ENCODE measurements around the gene ANTXRL.
"Not testable (repeated sequence)": the region's sequence is repeated elsewhere in the genome, so short reads cannot be mapped to it uniquely, and the experiment has no call there.

ANTXRL gene

DNA sequence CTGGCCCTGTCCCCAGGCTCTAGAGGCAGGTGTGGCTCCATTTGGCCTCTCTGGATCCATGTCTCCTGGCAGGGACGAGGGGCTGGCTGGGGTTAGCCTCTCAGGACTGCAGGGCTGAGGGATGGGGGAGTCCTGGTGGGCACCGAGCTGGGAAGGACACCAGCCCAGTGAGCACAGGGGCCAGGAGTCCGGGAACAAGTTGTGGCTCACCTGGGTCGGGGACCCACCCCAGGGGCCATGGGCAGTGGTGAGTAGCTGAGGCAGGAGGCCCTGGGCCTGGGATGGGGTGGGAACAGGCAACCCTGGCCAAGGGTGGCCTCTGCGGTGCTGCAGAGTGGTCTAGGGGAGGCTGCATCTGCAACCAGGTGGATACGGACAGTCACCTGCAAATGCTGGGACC, 24.1 kb downstream of the ANTXRL start:
- FAIRE-seq, result no peak

DNA sequence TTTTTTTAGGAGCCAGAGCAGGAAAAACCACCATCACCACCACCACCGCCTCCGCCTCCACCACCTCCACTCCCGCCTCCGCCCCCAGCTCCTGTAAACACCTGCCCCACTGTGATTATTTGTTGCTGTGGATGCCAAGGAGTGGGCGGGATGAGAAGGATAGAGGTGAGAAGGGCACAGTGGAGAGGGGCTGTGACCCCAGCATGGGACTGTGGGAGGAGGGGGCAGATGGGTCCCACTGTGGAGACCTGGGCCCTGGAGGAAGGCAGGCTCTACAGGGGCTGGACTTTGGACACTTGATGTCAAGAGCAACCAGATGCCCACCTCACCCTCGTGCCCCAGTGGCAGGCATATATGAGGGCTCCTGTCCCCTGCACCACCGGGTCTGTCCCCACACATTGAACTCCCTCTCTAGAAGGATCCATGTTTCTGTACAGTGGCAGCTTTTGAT, 24.7 kb downstream of the ANTXRL start:
- no peak for FAIRE-seq

DNA sequence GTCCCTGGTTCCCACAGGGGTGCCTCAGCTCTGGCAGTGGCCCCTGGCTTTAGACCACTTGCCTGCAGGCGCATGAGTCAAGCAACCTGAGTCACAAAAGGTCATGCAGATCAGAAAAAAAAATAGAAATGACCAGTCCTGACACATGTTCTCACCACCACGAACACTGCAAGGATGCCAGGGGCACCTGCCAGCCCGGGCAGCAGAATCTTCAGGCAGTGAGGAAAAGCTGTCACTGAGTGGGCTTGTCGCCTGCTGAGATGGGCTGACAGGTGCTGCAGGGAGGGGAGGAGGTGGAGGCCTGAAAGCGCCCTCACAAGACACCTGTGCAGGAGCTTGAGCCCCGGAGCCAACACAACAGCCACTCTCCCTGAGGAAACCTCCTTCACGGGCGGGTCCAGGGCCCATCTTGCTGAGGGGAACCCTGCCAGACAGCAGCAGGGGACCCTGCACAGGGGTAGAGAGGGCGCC, 25.2 kb downstream of the ANTXRL start:
- not testable (repeated sequence) for FAIRE-seq

DNA sequence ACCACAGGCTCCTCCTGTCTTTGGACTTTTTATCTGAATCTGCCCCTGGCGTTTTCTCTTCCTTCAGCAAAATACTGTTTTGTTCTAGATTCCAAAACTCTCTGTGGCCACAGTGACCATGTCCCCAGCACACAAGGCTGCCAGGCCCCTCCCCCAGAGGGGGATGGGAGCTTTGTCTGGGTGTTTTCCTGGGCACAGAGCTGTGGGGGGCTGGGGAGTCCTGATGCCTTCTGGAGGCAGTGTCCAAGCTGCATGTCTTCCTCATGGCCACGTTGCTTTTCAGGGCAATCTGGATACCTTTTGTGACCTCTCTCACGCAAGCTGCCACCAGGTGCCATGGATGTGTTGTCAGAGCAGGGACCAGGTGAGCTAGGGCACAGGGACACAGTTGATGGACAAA, 26.2 kb downstream of the ANTXRL start:
- no peak for FAIRE-seq

DNA sequence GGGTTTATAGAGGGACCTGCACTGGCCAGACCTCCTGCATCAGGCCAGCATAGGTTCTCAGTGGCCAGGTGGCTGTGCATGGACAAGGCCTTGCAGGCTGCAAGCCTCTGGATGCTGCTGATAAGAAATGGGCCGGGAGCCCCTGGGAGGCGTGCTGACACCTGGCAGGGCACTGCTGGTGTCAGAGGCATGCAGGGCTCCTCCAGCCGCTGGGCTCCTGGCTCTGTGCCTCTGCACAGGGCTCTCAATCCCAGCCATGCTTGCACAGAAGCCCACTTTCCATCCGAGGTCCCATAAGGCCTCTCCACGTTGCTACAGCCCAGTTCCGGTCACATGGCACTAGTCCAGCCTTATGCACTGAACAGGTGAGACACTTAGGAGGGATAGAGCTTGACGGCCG, 27.3 kb downstream of the ANTXRL start:
- no peak for FAIRE-seq

DNA sequence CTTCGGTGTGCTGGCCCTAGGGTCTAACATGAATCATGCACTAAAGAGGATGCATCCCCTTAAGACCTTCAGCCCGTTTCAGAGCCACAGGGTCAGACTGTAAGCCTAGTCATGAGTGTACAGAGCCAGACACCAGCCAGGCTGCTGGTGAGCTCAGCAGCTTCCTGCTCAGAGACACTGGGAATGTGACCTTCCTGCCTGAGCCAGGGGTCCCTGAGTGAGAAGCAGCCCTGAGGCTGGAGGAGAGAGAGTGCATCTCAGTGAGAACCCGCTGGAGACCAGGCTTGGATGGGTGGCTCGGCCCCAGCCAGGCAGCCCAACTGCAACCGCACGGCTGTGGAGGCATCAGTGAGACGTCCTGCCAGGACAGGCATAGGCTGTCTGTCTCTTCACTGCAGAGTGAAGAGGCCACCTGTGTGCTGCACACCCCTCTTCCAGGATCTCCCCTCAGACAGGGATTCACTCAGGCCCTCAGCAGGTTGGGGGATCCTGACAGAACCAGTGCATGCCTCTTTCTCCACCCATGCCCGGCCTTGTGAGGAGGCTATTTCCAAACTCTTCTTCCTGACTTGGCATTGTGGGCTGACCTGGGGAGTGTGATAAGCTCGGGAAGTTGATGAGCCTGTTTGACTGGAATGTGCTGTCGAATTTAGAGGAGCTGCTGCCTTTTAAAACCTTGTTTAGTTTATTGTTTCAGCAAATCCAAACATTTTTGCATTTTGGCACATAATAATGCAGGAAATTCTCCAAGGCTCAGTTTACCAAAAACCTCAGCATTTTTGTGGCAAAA, 28.5 kb downstream of the ANTXRL start:
- not testable (repeated sequence) for FAIRE-seq

DNA sequence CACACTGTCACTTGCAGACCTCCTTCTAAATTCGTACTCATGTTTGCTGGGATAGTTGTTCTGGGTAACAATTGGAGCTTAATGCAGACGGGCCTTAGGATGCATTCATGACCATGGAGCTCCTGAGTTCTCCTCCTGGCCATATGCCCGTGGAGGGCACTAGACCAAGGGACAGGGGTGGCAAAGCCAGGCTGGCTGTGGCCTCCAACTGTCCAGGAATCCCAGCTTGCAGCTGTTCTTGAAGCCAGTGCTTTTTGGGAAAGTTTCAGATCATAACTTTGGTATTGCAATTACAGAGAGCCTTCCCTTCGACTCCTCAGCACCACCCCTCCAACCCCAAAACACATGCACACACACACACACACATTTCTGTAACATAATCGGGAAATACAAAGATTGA, 30.6 kb downstream of the ANTXRL start:
- FAIRE-seq, result no peak

DNA sequence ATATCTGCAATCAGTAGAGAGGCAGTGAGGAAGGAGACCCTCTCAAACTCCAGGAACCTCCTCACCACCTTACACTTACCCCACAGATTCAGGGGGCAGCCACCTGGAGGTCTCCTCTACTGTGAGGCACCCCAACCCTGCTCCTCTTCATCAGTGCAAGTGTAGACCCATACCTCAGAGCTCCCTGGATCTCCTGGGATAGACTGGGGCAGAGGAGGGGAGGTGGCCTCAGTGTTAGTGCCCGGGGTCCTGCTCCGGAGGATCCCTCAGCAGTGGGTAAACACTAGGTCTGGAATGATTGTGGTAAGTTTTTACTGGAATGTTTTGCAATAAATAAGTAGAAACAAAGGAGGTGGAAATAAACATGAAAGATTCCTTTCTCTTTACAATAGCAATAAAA, 31.1 kb downstream of the ANTXRL start:
- no peak for FAIRE-seq

DNA sequence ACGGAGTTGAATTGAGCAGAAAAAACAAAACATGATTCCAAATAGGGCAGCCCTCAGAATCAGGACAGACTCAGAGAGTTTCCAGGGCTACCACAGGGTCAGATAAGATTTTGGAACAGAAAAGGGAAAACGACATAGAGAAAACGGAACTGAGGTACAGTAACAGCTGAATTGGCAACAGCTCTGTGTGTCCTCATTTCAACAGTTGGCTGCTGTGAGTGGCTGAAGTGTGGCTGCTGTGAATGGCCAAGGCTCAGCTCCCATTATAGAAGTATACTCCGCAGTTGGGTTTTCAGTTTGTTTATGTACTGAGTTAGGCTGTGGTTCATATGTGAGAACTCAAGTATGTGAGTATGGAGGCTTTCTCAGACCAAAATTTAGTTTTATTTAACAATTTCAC, 32.0 kb downstream of the ANTXRL start:
- no peak for FAIRE-seq

DNA sequence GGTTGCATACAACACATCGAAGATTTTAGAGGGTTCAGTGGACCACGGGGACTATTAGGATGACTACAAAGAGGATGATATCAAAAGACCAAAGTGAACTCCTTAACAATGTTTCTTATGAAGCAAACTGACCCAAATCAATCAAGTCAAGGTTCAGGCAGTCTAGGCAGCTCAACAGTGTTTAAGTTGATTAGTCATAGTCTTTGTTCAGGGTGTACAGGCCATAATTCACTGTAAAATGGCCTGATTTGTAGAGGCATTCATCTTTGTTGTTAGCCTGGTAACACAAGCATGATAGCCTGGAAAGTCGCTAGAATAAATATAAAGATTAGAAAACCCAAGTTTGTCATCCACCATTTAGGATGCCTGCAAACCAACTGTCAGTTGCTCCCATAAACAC, 32.6 kb downstream of the ANTXRL start:
- FAIRE-seq, result no peak

DNA sequence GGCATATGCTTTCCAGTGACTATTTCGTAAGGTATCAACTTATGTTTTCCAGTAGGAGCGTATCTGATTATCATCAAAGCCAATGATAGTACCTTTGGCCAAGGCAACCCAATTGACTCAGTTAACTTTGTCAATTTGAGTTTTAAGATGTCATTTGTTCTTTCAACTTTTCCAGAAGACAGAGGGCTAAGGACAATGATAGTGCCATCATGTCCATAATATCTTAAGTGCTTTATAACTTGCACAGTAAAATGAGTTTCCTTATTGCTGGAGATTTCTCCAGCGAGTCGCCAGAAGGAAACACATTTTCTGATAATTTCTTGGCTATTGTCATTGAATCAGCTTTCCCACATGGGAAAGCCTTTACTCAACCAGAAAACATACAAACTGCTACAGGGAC, 35.0 kb downstream of the ANTXRL start:
- FAIRE-seq, result no peak

DNA sequence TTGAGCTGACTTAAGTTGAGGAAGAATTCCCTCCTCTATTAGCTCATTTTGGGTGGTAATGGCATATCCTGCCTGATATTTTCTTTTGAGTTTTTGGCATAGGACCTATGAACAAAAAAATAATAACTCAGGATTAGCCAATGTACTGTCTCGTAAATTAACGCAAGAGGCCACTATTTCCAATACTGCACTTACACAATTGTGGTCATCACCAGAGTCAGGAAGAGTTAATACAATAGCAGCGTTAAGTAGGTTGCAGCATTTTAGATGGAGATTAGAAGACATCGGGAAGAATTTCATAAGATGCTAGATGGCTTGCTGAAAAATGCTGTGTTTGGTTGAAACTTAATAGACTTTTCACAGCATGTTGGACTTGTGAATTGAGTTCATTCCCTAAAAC, 36.4 kb downstream of the ANTXRL start:
- no peak for FAIRE-seq

DNA sequence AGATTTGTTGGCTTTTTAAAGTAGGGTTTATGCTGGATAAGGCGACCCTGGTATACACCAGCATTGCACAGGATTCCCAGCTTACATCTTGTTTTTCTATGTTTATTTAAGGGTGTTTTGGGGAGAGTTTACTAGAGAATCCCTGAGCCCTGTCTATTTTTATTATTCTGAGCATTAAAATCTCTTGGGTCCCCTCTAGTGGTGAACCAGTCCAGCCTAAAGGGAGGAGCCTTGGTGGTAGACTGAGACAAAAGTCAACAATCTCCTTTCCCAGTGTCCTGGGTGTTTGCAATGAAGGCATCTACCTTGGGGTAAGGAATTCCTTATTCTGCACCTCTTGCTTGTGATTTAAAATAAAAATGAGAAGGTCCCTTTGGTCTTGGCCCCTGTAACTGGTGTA, 38.2 kb downstream of the ANTXRL start:
- FAIRE-seq, result no peak

DNA sequence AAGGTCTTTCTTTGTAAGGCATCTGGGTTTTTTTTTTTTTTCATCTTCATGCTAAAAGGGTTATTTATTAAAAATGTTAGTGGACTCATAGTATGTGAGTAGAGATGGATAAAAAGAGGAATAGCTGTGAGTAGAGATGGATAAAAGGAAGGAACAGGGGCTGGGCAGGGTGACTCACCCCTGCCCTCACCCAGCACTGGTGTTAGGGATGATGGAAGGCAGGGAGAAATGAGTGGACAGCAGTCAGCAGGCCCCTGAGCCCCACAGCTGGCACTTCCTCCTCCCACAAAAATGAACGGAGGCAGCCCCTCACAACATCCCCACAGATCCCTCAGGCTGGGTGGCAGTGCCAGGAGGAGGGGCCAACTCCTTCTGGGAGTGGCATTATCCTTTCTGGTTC, 39.3 kb downstream of the ANTXRL start:
- no peak for FAIRE-seq

DNA sequence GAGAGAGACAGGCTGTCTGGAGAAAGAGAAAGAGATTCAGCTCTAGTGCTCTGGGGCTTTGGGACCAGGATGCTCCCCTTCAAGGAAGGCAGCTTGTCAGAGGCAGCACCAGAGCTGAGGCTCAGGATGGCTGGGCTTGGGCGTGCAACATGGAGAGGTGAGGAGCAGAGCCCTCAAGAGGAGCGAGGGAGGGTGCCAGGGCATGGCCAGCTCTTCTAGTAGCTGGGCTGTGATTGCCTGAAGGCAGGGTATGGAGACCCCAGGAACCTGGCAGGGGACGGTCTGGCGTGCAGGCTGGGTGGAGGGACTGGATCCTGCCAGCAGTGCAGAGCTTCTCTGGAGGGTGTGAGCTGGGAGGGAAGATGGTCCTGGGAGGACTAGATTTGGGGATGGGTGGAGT, 40.2 kb downstream of the ANTXRL start:
- FAIRE-seq, result no peak

DNA sequence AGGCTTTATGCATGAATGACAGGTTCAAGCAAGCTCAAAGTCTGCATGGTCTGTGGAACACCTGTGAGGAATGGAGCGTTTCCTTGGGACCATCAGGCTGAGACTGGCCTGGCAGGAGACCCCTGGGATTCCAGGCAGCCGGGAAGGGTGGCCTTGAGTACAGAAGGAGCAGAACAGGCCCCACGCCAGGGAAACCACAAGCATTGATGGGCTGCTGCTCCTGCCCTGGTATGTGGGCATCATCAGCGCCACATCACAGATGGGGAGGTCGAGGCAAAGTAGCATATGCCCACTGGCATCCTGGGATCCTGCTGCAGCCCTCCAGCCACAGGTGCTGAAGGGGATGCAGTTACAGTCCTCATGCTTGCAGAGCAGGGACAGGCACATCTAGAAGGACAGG, 40.9 kb downstream of the ANTXRL start:
- FAIRE-seq, result no peak

DNA sequence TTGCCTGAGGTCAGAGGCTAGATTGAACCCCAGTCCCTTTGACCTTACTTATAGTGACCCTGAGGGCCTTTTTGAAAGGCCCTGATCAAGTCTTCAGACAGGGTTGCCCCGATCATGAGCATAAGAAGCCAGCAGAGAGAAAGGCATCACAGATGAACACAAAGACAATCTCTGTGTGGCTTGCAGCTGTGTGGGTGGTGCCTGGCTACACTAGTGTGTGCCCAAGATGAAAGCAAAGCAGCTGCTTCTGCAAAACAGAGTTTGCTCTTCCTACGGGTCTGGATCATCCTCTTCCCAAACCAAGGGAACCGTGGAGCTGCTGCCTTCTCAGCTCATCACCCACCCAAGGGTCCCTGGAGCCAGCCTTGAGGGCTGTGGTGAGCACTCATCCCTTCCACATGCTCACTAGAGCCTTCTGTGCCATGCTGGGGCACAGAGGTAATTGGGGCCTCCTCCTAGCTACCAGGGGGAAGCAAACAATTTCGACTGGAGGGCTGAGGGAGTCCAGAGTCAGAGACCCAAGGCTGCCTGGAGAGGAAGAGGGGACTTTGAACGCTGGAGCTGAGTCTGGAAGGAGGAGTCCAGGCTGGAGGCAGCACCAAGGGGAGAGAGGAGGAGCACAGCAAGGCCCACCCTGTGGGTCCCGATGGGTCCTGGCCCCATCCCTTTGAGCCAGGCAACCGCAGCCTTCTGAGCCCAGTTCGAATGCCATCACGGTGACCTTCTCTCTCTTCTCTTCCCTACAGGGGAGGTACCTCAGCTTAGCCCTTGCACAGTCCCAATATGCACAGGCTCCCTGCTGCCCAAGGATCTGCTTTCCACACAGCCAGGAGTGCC, 42.3 kb downstream of the ANTXRL start:
- FAIRE-seq, result no peak

DNA sequence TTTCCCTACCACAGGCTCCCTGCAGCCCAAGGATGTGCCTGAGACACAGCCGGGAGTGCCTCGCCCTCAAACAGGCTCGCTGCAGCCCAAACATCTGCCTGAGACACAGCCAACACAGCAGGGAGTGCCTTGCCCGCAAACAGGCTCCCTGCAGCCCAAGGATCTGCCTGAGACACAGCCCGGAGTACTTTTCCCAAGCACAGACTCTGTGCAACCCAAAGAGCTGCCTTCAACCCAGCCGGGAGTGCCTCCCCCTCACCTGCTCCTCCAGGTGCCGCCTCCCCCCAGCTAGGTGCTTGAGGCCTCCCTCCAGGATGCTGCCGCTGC, 42.9 kb downstream of the ANTXRL start:
- no peak for FAIRE-seq

DNA sequence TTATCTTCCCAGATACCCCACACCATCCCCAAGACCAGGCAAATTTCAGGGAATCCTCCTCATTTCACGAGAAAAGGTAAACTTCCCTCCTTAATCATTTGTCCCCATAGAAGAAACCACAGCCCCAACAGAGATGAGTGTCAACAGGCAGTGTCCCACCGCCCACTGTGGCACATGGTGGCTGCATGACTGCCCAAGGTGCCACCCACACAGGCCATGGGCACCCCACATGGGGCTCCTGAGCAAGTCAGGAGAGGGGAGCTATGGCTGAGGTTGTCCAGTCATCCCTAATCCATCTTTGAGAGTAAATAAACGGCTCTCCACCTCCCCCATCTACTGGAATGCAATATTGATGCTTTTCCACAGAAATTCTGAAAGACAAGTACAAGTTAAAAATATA, 44.1 kb downstream of the ANTXRL start:
- FAIRE-seq, result no peak

DNA sequence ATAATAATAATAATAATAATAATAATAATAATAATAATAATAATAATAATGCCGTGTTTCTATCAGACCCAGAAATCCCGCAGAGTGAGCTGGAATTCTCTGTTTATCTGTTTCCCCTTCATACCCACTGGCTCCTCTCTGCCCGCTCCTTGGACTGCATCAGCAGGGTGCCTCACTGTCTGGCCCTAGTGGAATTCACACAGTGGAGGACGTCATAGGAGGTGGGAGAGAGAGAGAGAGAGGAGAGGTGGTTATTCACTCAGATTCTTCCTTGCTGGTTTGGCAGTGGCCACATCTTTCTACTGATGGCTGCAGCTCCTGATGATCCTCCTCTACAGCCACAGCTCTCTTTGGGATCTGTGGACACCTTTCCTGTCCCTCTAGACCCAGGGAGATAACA, 78.7 kb downstream of the ANTXRL start:
- FAIRE-seq, result not testable (repeated sequence)

DNA sequence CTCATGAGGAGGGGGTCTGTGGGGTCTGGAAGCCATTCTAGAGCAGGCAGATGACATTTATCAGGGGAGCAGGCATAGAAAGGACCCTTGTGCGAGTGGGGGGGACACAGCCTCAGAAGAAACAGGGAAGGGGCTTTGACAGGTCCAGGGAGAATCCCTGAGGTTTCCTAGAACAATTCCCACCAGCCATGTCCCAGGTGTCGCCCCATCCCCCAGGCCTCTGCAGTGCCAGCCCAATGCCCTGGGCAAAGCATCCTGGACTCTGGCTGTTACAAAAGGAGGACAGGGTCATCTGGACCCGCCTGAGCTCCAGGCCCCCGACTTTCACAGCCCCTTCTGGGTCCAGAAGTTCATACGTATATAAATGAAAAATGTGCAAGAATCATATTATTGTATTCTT, 80.4 kb downstream of the ANTXRL start:
- not testable (repeated sequence) for FAIRE-seq

DNA sequence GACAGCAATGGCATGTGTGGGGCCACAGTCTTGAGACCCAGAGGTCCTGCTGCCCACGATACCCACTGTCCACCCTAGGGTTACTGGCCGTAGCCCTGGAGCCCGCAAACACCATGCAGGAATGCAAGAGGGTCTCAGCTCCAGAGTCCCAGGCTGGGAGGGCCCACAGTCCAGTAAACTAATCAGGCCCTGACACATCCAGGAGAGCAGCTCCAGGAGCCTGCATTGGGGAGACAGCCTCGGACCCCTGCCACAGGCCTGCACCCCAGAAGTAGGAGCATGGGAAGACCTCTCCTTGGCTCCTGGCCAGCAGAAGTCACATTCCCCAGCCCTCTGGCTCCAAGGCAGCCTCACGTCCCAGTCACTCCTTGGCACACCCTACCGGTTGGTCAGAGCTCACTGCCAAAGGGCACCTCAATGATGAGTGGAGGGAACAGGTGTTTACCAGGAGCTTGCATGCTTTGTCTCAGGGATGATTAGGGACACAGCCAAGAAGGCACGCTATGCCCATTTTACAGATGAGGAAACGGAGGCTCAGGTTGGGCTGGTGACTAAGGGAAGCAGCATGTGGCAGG, 81.0 kb downstream of the ANTXRL start:
- FAIRE-seq, result not testable (repeated sequence)

DNA sequence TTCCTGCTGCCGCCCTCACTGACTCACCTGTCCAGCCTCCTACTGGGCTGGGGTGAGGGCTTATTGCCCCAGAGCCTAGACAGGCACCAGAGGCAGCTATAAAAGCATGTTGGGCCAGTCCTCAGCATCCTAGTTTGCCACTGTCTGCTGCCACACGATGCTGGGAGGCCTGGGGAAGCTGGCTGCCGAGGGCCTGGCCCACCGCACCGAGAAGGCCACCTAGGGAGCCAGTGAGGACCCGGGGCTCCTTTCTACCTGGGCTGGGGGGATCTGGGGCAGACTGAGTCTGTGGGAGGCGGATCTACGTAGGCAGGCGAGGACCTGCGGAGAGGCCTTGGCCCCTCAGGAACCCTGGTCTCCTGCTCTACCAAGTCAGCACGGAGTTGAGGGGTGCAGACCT, 82.2 kb downstream of the ANTXRL start:
- not testable (repeated sequence) for FAIRE-seq

DNA sequence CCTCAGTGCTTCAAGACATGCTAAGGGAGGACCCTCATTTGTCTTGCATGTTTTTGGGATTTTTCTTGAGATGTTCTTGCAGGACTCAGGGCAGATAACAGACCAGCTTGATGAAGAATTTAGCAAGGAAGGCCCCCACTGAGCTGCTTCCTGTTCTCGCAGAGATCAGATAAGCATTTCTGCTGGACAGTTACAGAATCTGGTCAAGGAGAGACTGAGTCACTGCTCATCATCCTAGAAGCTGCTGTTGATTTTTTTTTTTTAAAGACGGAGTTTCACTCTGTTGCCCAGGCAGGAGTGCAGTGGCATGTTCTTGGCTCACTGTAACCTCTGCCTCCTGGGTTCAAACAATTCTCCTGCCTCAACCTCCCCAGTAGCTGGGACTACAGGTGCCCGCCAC, 87.6 kb downstream of the ANTXRL start:
- not testable (repeated sequence) for FAIRE-seq

All from A204.1 (cell line).